ENCODE results near the gene CDH13.

The CDH13 gene

GRCh38 chr16:83742124-83742899 is 1115.5 kb downstream of the CDH13 start:
- no peak for DNase-seq

GRCh38 chr16:83743241-83743640 is 1116.5 kb downstream of the CDH13 start:
- DNase-seq: no peak

DNA sequence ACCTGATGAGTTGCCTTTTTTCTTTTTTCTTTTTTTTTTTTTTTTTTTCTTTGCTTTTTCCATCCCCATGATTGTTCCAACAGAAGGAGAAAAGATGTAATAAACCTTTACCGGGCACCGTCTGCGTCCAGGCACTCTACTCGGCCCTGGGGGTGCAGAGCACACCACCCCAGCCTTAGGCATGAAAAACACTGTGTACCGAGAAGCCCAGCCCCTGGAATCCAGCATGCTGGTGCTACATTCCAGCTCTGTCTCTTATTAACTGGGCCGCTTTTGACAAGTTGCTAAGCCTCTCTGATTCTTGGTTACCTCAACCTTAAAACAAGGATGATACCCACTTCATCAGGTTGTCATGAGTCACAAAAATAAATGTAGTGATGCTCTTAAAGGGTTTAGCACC is 1117.0 kb downstream of the CDH13 start:
- DNase-seq: no peak

- no peak for DNase-seq
Measured at GRCh38 chr16:83744441-83744981, 1117.7 kb downstream of the CDH13 start.

GRCh38 chr16:83746611-83747010 is 1119.8 kb downstream of the CDH13 start:
- DNase-seq: no peak

DNA sequence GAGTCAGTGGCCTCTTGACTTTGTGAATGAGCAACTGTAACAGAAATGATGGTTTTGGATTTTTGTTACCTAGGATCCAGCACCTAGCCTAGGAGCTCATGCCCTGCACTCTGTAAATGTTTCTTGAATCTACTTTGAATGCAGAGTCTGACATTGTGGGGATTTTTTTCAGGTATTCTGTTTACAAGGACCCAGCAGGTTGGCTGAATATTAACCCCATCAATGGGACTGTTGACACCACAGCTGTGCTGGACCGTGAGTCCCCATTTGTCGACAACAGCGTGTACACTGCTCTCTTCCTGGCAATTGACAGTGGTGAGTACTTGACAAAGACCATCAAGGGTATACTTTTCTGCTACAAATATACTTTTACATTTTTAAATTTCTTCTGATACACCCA is 1121.2 kb downstream of the CDH13 start:
- DNase-seq: no peak

DNA sequence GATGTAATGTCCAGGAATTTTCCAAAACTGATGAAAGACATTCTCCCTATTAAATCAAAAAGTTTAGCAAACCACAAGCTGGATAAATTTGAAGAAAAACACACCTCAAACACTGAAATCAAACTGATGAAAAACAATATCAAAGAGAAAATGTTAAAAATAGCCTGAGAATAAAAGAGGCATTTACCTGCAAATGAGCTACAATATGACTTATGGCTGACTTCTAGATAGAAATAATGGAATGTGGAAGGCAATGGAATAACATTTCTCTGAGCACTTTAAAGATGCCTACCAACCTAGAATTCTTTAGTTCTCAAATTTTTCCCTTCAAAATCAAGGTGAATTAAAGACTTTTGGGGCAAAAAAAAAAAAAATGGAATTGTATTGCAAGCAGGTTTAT is 1128.6 kb downstream of the CDH13 start:
- no peak for DNase-seq

DNA sequence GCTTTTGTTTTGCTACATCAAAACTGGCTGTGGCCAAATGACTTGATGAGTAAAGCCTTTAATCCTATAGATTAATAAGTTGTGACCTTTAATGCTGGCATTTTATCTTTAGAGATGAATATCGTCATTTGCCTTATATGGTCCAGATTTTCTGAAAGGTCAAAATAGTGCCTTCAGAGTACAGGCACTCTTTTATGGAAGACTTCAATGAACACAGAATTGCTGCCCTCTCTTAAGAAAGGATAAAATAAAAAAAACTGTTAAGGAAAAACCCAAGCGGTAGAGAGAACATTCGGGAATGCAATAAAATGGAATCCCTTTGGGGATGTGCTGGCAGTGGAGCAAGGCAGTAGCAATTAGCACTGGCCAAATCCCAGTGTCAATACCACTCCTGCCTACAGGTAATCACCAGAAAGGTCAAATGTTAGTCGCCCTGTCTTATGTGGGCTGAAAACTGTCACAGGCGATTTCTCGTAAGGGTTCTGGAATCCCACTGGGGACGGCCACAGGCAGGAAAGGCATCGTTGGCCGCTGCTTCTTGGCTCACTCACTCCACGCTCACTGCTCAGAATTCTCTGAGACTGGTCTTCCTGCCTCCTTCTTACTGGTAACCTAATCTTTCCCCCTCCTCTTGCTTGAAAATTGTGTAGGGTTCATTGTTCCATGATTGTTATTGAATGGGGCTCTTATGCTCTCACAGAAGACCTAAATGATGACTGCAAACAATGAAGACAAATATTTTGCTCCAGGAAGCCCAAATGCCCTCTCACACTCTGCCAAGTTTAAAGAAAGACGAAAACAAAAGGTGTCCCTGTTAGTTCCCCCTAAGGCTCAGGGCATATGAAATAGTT is 1135.6 kb downstream of the CDH13 start:
- no peak for DNase-seq

GRCh38 chr16:83762992-83763358 is 1136.2 kb downstream of the CDH13 start:
- DNase-seq: no peak

- DNase-seq: no peak
Measured at GRCh38 chr16:83768986-83769385, 1142.2 kb downstream of the CDH13 start.

DNA sequence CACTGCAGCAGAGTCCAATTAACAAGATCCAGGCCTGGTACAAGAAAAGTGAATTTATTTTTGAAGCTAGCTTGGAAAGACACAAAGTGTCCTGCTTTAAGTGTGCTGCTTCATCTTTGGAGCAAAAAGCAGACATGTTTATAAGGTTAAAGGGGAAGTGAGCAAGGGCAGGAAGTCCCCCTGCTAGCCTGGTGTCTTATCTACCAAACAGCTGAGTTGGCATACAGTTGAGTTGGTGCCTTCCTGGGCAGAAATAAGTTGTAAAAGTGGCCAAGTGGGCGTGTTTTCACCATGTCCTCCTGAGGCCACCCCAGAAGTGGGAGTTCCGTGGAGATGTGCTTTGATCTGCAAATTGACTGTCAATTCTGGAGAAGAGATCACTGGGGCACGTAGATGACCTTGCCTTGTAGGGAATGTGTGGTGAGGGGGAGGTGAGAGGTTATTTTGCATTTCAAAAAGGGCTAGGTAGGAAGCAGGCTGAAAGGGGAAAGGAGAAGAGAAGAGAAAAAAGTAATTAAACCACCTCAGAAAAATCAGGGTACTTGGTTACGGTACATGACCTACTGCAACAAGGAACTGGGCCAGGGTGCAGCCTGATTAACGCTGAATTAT is 1142.7 kb downstream of the CDH13 start:
- no peak for DNase-seq

DNA sequence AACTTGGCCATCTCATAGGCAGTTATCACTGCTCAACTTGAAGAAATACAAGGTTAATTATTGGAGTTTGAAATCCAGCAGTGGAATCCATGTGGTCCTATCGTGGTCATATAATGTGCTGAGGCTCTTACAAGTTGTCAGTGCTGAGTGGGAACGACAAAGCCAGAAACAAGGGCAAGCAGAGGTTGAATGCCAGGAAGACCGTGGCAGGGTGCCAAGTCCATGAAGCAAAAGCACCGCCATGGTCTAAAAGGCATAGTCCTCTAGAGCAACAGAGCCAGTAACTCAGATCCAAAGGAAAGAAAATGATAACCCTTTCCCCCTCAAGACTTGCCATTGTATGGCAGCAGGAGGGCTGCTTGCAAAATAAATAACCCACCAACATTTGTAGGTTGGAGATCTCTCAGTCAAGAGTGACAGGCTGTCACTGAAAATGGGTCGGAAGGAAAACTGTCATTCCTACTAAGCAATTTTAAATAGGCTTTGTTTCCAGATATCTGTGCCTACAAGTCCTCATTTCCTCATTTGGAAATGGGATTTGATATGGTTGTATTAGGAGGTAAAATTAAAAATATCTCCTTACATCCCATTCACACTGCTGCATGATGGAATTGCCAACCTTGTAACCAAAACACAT is 1144.7 kb downstream of the CDH13 start:
- no peak for DNase-seq

DNA sequence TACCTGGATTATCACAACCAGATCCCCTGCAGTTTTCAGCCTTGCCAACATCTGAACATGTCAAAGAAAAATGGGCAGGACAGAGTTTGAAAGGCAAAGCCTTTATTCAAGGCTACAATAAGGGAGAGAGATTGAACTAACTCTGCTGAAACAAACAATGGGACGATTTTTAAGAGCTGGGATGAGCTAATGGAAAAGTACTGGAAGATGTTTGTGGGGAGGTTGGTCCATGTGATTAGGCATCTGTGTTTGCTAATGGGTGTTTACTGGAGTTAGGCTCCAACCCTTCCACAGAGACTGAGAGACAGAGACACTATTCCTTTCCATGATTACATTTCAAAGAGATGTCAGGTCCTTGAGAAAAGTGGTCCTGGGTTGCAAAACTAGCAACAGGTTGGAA is 1146.0 kb downstream of the CDH13 start:
- no peak for DNase-seq

GRCh38 chr16:83774066-83774465 is 1147.3 kb downstream of the CDH13 start:
- DNase-seq: no peak

GRCh38 chr16:83776944-83777343 is 1150.2 kb downstream of the CDH13 start:
- no peak for DNase-seq

DNA sequence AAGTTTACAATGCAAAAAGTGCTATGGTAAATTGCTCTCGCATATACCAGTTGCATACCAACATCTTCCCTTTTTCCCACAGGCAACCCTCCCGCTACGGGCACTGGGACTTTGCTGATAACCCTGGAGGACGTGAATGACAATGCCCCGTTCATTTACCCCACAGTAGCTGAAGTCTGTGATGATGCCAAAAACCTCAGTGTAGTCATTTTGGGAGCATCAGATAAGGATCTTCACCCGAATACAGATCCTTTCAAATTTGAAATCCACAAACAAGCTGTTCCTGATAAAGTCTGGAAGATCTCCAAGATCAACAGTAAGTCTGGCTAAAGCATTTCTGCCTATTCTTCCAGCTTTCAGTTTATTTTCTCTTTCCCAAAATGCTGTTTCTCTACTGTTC is 1153.1 kb downstream of the CDH13 start:
- DNase-seq: no peak

- no peak for DNase-seq
Measured at GRCh38 chr16:83785455-83785854, 1158.7 kb downstream of the CDH13 start.

DNA sequence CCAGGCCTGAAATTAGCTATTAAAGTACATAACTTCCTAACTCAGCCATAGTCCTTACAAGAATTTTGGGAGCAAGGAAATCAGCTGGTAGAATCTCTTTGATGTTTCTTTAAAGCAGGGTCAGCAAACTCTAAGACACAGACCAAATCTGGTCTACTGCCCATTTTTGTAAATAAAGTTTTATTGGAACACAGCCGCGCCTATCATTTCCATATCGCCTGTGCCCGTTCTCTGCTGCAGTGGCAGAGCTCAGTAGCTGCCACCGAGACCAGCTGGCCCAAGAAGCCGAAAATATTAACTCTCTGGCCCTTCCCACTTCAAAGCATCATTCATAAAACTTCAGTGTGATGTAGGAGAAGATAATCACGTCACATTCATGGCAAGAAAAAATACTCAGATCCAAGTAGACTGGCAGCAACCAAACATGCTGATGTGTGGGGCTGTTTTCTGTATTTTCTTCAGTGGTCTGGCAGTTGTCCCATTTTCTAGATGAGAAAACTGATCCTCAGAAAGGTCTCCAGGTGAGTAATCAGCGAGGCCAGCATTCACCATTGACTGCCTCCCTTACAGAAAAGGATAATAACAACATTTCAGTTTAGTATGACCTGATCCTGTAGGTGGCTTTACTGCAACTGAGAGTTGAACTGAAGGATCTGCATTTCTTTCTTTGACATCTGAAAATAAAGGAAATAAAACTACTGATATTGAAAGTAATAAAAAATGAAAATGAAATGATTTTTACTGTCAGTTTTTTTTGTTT is 1163.1 kb downstream of the CDH13 start:
- no peak for DNase-seq

- no peak for DNase-seq
Measured at GRCh38 chr16:83791916-83792315, 1165.1 kb downstream of the CDH13 start.

DNA sequence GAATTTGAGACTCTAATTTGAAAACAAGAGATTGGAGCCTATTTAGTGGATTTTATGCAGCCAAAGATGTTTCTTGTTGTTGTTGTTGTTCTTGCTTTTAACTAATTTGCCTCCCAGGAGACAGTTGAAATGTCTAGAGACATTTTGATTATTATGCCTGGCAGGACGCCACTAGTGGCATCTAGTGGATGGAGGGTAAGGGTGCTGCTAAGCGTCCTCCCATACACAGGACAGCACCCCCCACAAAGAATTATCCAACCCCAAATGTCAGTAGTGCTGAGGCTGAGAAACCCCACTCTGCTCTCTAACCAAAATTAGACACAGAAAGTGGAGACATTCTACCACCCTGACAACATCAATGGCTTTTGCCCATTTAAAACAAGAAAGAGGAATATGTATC is 1165.6 kb downstream of the CDH13 start:
- no peak for DNase-seq

- DNase-seq: no peak
Measured at GRCh38 chr16:83793179-83793578, 1166.4 kb downstream of the CDH13 start.

GRCh38 chr16:83794860-83795554 is 1168.2 kb downstream of the CDH13 start:
- DNase-seq: no peak

Data from T-helper 1 cell (primary cell).